GM18909 (cell line): Measurements from ENCODE around the gene PLCG2.
"Not testable (repeated sequence)": the region's sequence is repeated elsewhere in the genome, so short reads cannot be mapped to it uniquely, and the experiment has no call there.

Experiments used
- ATAC-seq: cut with Tn5 transposase; IDR thresholded peaks from one replicate; pipeline ENCODE4 v1.9.1; 2021; ENCODE audit warnings: mild to moderate bottlenecking; ENCODE audit not compliant: unreplicated experiment, poor library complexity

The PLCG2 gene

DNA sequence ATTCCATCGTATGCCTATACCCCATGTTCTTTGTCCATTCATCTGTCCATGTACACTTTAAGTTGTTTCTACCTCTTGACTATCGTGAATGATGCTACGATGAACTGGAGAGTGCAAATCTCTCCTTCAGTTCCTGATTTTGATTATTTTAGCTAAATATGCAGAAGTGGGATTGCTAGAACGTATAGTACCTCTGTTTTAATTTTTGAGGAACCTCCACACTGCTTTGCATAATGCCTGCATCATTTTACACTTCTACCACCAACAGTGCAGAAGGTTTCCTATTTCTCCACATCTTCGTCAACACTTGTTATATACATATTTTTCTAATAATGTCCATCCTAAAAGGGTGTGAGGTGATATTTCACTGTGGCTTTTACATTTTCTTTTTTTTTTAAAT, 188.3 kb downstream of the PLCG2 start:
- ATAC-seq: no peak

- ATAC-seq: no peak
Observed at GRCh38 chr16:81971853-81972252, 192.8 kb downstream of the PLCG2 start.

DNA sequence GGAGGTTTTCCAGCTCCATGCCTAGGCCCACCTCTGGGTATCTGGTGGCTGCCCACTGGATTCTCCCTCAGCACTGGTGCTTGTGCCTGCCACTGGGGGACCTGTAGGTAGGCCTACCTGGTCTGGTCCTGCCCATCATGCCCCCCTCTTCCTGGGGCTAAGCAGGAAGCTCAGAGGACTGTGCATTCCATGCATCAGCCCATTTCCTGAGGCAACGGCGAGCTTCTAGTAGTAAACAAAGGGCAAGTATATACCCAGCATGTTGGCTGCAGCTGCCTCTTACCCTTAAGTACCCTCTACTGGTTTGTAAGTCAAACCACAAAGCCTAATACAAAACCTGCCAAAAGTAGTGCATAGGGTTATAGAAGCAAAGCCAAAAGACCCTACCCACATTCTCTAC, 194.6 kb downstream of the PLCG2 start:
- no peak for ATAC-seq

DNA sequence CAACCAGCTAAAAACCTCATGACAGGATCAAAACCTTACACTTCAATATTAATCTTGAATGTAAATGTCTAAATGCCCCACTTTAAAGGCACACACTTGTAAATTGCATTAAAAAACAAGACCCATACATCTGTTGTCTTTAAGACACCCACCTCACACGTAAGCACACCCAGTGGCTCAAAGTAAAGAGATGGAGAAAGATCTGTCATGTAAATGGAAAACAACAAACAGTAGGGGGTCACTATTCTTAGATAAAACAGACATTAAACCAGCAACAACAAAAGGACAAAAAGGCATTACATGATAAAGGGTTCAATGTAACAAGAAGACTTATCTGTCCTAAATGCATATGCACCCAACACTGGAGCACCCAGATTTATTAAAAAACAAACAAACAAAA, 196.5 kb downstream of the PLCG2 start:
- ATAC-seq: no peak

DNA sequence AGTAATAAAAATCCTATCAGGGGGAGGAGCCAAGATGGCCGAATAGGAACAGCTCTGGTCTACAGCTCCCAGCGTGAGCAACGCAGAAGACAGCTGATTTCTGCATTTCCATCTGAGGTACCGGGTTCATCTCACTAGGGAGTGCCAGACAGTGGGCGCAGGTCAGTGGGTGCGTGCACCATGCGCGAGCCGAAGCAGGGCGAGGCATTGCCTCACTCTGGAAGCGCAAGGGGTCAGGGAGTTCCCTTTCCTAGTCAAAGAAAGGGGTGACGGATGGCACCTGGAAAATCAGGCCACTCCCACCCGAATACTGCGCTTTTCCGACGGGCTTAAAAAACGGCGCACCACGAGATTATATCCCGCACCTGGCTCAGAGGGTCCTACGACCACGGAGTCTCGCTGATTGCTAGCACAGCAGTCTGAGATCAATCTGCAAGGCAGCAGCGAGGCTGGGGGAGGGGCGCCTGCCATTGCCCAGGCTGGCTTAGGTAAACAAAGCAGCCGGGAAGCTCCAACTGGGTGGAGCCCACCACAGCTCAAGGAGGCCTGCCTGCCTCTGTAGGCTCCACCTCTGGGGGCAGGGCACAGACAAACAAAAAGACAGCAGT, 198.3 kb downstream of the PLCG2 start:
- not testable (repeated sequence) for ATAC-seq

DNA sequence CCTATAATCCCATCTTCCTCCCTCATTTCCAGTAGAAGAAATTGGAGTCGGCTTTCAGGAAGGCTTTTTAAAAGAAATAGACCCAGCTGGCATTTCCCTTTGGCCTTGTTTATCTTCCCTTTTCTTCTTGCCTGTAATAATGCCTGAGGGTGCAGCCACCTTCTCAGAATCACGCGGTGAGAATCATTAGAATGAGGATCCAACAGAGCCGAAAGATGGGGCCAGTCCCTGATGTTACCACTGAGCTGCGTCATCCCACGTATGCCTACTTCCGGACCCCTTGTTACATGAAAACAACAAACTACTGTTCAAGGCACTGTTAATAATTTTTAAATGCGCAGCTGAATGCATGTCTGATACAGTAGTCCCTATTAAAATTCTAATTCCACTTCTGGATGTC, 208.0 kb downstream of the PLCG2 start:
- no peak for ATAC-seq

DNA sequence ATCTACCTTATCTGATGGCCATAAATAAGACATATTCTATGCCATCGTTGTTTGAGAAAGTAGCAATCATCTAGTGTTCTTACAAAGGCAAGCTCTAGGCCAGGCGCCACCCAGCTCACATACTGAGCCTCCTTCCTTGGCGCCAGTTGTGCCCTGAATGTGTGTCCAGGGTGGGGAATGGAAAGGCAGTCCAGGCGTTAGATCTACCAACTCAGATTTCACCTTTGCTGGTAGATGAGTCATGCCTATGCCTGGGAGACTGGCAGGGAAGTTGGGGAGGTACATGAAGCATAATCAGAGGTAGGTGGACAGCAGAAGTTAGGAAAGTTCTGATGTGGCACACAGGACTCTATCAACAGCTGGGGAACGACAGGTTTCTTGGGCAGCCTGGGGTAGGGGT, 208.6 kb downstream of the PLCG2 start:
- no peak for ATAC-seq

GRCh38 chr16:81992859-81993258, 213.8 kb downstream of the PLCG2 start:
- no peak for ATAC-seq

DNA sequence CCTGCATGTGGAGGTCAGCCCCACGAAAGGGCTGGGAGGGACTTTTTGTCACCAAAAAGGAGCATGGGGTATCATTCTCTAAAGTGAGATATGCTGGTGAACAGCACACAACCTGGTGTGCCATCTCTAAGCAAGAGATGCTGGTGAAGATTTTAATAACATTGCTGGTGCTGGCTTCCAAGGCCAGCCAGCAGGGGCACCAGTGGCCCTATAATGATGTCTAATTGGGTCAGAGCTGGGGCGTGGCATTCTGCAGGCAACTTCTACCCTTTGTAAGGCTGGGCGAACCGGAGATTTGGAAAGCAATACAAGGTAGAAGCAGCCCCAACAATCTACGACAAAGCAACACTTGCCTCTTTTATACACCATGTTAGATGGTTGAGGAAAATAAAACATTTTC, 215.4 kb downstream of the PLCG2 start:
- no peak for ATAC-seq

DNA sequence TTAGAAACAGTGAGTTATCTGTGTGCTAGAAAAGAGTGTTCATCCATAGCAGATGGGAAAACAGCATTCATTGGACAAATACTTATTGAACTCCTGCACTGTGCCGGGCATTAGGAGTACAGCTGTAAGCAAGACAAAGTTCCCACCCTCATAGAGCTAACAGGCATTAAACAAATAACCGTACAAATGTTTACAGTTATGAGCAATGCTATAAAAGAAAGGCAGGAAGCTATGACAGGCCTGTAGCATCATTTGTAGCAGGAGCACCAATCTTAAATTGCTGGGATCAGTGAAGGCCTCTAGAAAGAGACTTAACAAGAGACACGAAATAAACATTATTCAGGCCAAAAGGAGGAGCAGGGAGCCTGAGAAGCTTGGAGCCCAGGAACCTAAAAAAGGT, 216.6 kb downstream of the PLCG2 start:
- no peak for ATAC-seq

DNA sequence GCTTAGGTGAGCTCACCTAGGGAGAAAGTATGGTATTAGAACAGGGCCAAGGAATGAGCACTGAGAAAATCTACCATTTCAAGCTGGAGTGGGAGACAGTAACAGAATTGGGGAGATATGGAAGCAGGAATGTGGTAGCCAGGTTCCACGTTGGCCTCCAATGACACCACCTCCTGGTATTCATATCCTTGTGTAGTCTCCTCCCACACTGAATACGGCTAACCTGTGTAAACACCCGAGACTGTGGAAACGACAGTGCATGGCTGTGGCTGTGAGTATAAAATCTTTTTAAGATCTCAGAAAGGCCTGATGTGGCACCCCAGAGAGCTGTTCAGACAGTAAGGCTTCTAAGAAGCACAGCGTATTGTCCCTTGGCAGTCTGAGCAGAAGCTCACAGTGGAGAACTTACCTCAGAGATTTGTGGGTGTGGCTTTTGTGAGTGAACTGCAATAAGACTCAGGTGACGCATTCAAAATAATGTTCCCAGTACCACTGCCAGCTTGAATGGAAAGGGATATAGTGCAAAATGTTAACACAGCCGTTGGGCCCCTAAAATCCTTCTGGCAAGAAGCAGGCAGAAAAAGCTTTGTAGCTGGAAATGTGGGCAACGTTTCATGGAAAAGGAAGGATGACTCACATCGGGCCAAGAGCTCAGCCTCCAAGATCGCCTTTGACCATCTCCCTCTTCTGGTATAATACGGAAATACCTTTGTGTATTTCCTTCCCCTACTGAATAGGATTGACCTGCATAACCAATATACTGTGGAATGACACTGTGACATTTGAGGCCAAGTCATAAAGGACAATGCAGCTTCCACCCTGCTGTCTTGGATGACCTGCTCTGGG, 217.8 kb downstream of the PLCG2 start:
- ATAC-seq: no peak

GRCh38 chr16:81997738-81998137, 218.6 kb downstream of the PLCG2 start:
- no peak for ATAC-seq

GRCh38 chr16:82002831-82003230, 223.7 kb downstream of the PLCG2 start:
- ATAC-seq: no peak

DNA sequence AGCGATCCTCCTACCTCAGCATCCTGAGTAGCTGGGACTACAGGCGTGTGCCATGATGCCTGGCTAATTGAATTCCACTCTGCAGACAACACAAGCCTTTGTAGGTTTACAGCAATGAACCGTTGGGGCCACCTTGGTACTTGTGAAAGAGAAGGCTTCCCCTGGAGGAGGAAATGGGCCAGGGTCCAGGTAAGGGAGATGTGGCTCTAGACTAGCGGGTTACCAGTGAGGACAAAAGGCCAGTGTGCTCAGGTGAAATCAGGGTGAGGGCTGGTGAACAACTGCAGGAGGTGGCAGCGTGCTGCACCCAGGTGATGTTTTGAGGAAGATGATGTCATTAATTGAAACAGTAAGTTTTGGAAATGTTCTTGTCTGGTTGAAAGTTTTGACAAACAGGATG, 225.5 kb downstream of the PLCG2 start:
- no peak for ATAC-seq

DNA sequence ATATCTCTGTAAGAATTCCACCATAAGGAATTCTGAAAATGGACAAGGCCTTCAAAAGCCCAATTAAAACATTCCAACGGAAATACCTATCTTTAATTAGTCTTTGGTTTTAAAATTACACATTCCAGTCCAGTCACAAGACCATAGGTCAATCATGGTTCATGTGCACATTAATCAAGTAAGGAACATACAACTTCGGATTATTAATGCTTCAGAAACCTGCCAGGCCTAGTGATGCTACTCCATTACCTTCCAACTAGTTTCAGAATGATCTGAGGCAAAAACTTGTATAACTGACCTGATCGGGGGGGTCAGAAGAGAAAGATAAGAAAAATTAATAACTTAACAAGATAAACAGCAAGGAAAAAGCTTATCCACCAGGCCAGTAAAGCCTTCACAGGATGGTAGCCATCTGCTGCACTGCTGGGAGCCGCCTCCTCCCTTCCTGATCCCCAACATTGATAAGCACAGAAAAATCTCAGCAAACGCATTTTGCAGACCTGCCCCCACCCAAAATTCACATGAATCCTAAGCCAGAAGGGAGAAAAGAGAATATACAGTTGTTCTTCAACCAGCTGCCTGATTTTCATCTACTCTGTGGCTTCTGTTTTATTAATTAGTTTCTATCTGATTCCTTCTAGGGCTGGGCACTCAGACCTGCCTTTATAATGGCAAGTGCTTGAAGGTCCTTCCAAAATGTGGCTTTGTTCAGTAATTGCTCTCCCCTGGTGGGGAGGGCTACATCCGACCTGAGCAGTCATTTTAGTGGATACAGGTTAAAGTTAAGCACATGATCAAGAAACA, 226.1 kb downstream of the PLCG2 start:
- ATAC-seq: no peak

- ATAC-seq: no peak
Observed at GRCh38 chr16:82006036-82006435, 226.9 kb downstream of the PLCG2 start.

- no peak for ATAC-seq
Observed at GRCh38 chr16:82007189-82007588, 228.1 kb downstream of the PLCG2 start.

DNA sequence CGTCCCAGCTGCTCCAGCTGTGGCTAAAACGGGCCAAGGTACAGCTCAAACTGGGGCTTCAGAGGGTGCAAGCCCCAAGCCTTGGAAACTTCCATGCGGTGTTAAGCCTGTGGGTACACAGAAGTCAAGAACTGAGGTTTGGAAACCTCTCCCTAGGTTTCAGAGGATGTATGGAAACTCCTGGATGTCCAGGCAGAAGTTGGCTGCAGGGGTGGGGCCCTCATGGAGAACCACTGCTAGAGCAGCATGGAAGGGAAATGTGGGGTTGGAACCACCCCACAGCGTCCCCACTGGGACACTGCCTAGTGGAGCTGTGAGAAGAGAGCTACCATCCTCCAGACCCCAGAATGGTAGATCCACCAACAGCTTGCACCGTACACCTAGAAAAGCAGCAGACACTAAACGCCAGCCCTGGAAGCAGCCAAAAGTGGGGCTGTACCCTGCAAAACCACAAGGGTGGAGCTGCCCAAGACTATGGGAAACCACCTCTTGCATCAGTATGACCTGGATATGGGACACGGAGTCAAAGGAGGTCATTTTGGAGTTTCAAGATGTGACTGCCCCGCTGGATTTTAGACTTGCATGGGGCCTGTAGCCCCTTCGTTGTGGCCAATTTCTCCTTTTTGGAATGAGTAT, 230.0 kb downstream of the PLCG2 start:
- ATAC-seq: no peak

DNA sequence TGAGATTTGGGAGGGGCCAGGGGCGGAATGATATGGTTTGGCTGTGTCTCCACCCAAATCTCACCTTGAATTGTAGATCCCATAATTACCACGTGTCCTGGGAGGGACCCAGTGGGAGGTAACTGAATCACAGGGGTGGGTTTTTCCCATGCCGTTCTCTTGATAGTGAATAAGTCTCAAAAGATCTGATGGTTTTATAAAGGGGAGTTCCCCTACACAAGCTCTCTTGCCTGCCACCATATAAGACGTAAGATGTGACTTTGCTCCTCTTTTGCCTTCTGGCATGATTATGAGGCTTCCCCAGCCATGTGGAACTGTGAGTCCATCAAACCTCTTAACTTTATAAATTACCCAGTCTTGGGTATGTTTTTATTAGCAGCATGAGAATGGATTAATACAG, 230.7 kb downstream of the PLCG2 start:
- not testable (repeated sequence) for ATAC-seq

GRCh38 chr16:82010649-82011048, 231.6 kb downstream of the PLCG2 start:
- ATAC-seq: no peak

GRCh38 chr16:82011199-82011641, 232.1 kb downstream of the PLCG2 start, which contains the start of gene SDR42E1:
TSS of gene SDR42E1 (minus strand) at chr16:82011470. CDS start at chr16:82000858, 10,612 bp downstream.
- ATAC-seq: peak; percentile 97
